Putamen (tissue), 1 donor: ENCODE measurements around the gene MSL1.

Experiments used
- DNase-seq: peaks from one replicate; pipeline ENCODE4 v3.0.0-alpha.2; 2016; ENCODE audit warnings: low spot score

Gene MSL1

GRCh38 chr17:40174514-40174913, 52.7 kb downstream of the MSL1 start:
- DNase-seq = no peak

GRCh38 chr17:40175928-40176753, 54.4 kb downstream of the MSL1 start:
- DNase-seq = no peak

- no peak for DNase-seq
Measured at GRCh38 chr17:40176754-40177110, 55.0 kb downstream of the MSL1 start.

GRCh38 chr17:40177275-40177874, 55.6 kb downstream of the MSL1 start, which contains the start of gene RAPGEFL1:
RAPGEFL1 (plus strand) TSS chr17:40177470; CDS start chr17:40177862, 392 bp downstream.
- DNase-seq = peak; percentile 64

- no peak for DNase-seq
Measured at GRCh38 chr17:40178021-40178601, 56.3 kb downstream of the MSL1 start.

- no peak for DNase-seq
Measured at GRCh38 chr17:40178660-40179059, 56.9 kb downstream of the MSL1 start.

GRCh38 chr17:40179923-40180659, 58.3 kb downstream of the MSL1 start:
- no peak for DNase-seq

- no peak for DNase-seq
Measured at GRCh38 chr17:40180694-40181093, 58.9 kb downstream of the MSL1 start.

GRCh38 chr17:40181205-40181604, 59.4 kb downstream of the MSL1 start:
- no peak for DNase-seq

GRCh38 chr17:40182606-40183005, 60.8 kb downstream of the MSL1 start:
- DNase-seq = no peak
